ENCODE results near the gene FBXW7. TPM values are rescaled to one million over a fixed set of nuclear protein-coding genes. Genes with fewer than 3 reads are reported as not detected.

The FBXW7 gene
- 10 to 100 TPM; 50.6 to 56.9 TPM for total RNA-seq

- H3K27me3 Mint-ChIP-seq (ENCODE audit: low read depth): no peaks in the 10 kb centered on the region
- H3K27ac Mint-ChIP-seq: peak within 1 kb of the TSS; percentile 100
- CTCF ChIA-PET: interaction anchor here (0.6 to 5.9 kb wide), 10 partner anchors 9 to 147 kb away, joined by 3 to 85 read pairs (median 4); no protein-coding TSS in a partner anchor
- H3K9me3 Mint-ChIP-seq (ENCODE audit: insufficient read depth): peaks cover 6% of the 10 kb centered on the region
- ATAC-seq: peak; percentile 86
- peak within 1 kb of the TSS; percentile 98 for H3K4me3 Mint-ChIP-seq
- H3K4me1 Mint-ChIP-seq (ENCODE audit: low read depth): peaks cover 45% of the 10 kb centered on the region
- POLR2A ChIA-PET: interaction anchor here (0.7 to 4.5 kb wide), 32 partner anchors 9 to 243 kb away, joined by 3 to 150 read pairs (median 5); partner anchors contain the start of genes ARFIP1, TIGD4 and TMEM154
- H3K36me3 Mint-ChIP-seq (ENCODE audit: low read depth): peaks cover 52% of the 10 kb centered on the region
- peak; percentile 100 for DNase-seq
Measured at GRCh38 chr4:152535903-152536544, at the start of gene FBXW7. TSS of gene FBXW7 (minus strand) at chr4:152536092. CDS start at chr4:152411803, 124,289 bp downstream.

DNA sequence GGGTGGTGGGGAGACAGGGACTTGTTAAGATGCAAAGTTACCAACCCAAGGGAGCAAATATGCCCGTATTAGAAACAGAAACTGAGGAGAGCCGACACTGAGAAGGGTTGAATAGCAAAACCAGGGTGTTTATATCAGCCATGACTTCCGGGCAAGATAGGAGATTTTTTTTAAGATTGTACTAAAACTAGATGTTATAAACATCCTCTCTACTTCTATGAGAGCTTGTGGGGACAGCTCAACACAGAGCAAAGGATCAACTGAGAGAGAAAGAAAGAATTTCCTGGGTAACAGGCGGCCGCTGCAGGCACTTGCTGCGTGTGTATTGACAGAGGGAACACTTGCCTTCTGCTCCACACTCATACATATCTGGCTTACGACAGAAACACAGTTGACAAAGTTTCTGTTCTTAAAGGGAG lies 49.1 kb upstream of the FBXW7 start:
- peaks cover 4% of the 10 kb centered on the region for H3K9me3 Mint-ChIP-seq (ENCODE audit: insufficient read depth)
- DNase-seq (no peak), ATAC-seq (no peak)
- H3K4me3 Mint-ChIP-seq: no peak overlapping the region
- H3K27me3 Mint-ChIP-seq (ENCODE audit: low read depth): peaks cover 11% of the 10 kb centered on the region
- ChIA-PET CTCF (interaction anchor here (1.1 kb wide), 1 partner anchor 47 kb away, joined by 3 read pairs; no protein-coding TSS in a partner anchor), POLR2A (interaction anchor here (1.0 kb wide), 1 partner anchor 49 kb away, joined by 7 read pairs; the partner anchor contains the start of gene FBXW7)
- no peaks in the 10 kb centered on the region for H3K36me3 Mint-ChIP-seq (ENCODE audit: low read depth)
- peak overlapping the region; percentile 28 for H3K27ac Mint-ChIP-seq
- H3K4me1 Mint-ChIP-seq (ENCODE audit: low read depth): no peaks in the 10 kb centered on the region

- ChIA-PET POLR2A (no interaction called here), CTCF (no interaction called here)
Measured at GRCh38 chr4:152581536-152582160, 45.8 kb upstream of the FBXW7 start.

DNA sequence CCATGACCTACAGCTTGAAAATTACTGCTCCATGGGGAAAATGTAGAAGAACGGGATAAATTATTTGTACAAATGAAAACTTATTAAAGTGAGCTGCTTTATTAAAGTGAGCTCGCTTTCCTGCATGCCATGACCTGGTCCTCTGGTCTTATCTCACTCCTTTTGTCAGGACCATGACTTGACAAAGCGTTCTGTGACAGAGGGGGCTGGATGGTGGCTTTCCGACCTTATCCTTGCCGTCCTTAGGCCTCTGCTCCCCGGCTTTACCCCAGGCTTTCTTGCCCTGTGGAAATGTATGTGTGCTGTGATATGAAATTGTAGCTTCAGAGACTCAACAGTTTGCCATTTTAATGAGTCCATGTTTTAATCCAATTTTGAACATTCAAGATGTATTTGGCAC lies 44.0 kb upstream of the FBXW7 start:
- ATAC-seq (no peak), DNase-seq (no peak)
- CTCF ChIA-PET: interaction anchor here (1.0 to 1.8 kb wide), 4 partner anchors 11 to 171 kb away, joined by 3 to 4 read pairs (median 4); no protein-coding TSS in a partner anchor
- POLR2A ChIA-PET: interaction anchor here (0.8 kb wide), 1 partner anchor 44 kb away, joined by 3 read pairs; the partner anchor contains the start of gene FBXW7
- no peak overlapping the region for H3K4me3 Mint-ChIP-seq
- no peak overlapping the region for H3K27ac Mint-ChIP-seq
- no peaks in the 10 kb centered on the region for H3K36me3 Mint-ChIP-seq (ENCODE audit: low read depth)
- no peaks in the 10 kb centered on the region for H3K4me1 Mint-ChIP-seq (ENCODE audit: low read depth)
- peaks cover 4% of the 10 kb centered on the region for H3K27me3 Mint-ChIP-seq (ENCODE audit: low read depth)
- H3K9me3 Mint-ChIP-seq (ENCODE audit: insufficient read depth): peaks cover 4% of the 10 kb centered on the region

More at GRCh38 chr4:152581536-152582160, 45.8 kb upstream of the FBXW7 start:
- Mint-ChIP-seq H3K36me3 (ENCODE audit: low read depth) (no peaks in the 10 kb centered on the region), H3K9me3 (ENCODE audit: insufficient read depth) (peaks cover 4% of the 10 kb centered on the region), H3K27ac (no peak overlapping the region), H3K4me1 (ENCODE audit: low read depth) (no peaks in the 10 kb centered on the region), H3K27me3 (ENCODE audit: low read depth) (peaks cover 4% of the 10 kb centered on the region), H3K4me3 (no peak overlapping the region)
- DNase-seq (no peak), ATAC-seq (no peak)

- H3K9me3 Mint-ChIP-seq (ENCODE audit: insufficient read depth): peaks cover 4% of the 10 kb centered on the region
- H3K4me1 Mint-ChIP-seq (ENCODE audit: low read depth): no peaks in the 10 kb centered on the region
- H3K4me3 Mint-ChIP-seq: no peak overlapping the region
- no peaks in the 10 kb centered on the region for H3K36me3 Mint-ChIP-seq (ENCODE audit: low read depth)
- H3K27ac Mint-ChIP-seq: no peak overlapping the region
- DNase-seq (no peak), ATAC-seq (no peak)
- CTCF ChIA-PET: interaction anchor here (0.7 to 1.8 kb wide), 7 partner anchors 12 to 170 kb away, joined by 3 to 7 read pairs (median 4); no protein-coding TSS in a partner anchor
- POLR2A ChIA-PET: interaction anchor here (0.7 kb wide), 1 partner anchor 43 kb away, joined by 3 read pairs; no protein-coding TSS in a partner anchor
- H3K27me3 Mint-ChIP-seq (ENCODE audit: low read depth): peaks cover 6% of the 10 kb centered on the region
Measured at GRCh38 chr4:152579107-152579764, 43.3 kb upstream of the FBXW7 start.

GRCh38 chr4:152578670-152579069 lies 42.8 kb upstream of the FBXW7 start:
- H3K9me3 Mint-ChIP-seq (ENCODE audit: insufficient read depth): peaks cover 4% of the 10 kb centered on the region
- no peak for DNase-seq
- H3K4me1 Mint-ChIP-seq (ENCODE audit: low read depth): no peaks in the 10 kb centered on the region
- no peaks in the 10 kb centered on the region for H3K36me3 Mint-ChIP-seq (ENCODE audit: low read depth)
- H3K27me3 Mint-ChIP-seq (ENCODE audit: low read depth): peaks cover 10% of the 10 kb centered on the region
- H3K27ac Mint-ChIP-seq: no peak overlapping the region
- POLR2A ChIA-PET: interaction anchor here (0.7 to 1.1 kb wide), 2 partner anchors 11 to 42 kb away, joined by 3 read pairs; no protein-coding TSS in a partner anchor
- no peak for ATAC-seq
- CTCF ChIA-PET: interaction anchor here (0.5 to 1.8 kb wide), 6 partner anchors 11 to 169 kb away, joined by 3 to 7 read pairs (median 4); no protein-coding TSS in a partner anchor
- H3K4me3 Mint-ChIP-seq: no peak overlapping the region

GRCh38 chr4:152577708-152578396 lies 42.0 kb upstream of the FBXW7 start:
- DNase-seq (no peak), ATAC-seq (no peak)
- Mint-ChIP-seq H3K27me3 (ENCODE audit: low read depth) (peaks cover 5% of the 10 kb centered on the region), H3K27ac (no peak overlapping the region), H3K4me3 (no peak overlapping the region), H3K4me1 (ENCODE audit: low read depth) (no peaks in the 10 kb centered on the region), H3K9me3 (ENCODE audit: insufficient read depth) (peaks cover 4% of the 10 kb centered on the region), H3K36me3 (ENCODE audit: low read depth) (no peaks in the 10 kb centered on the region)
- POLR2A ChIA-PET: interaction anchor here (1.1 kb wide), 1 partner anchor 12 kb away, joined by 3 read pairs; no protein-coding TSS in a partner anchor
- CTCF ChIA-PET: interaction anchor here (0.5 to 1.8 kb wide), 5 partner anchors 10 to 434 kb away, joined by 3 to 7 read pairs (median 3); no protein-coding TSS in a partner anchor

GRCh38 chr4:152575533-152575932 lies 39.6 kb upstream of the FBXW7 start:
- DNase-seq: no peak
- Mint-ChIP-seq H3K4me1 (ENCODE audit: low read depth) (no peaks in the 10 kb centered on the region), H3K9me3 (ENCODE audit: insufficient read depth) (no peaks in the 10 kb centered on the region), H3K4me3 (no peak overlapping the region), H3K27me3 (ENCODE audit: low read depth) (peaks cover 11% of the 10 kb centered on the region), H3K27ac (no peak overlapping the region), H3K36me3 (ENCODE audit: low read depth) (no peaks in the 10 kb centered on the region)
- ChIA-PET POLR2A (no interaction called here), CTCF (interaction anchor here (0.9 kb wide), 1 partner anchor 13 kb away, joined by 3 read pairs; no protein-coding TSS in a partner anchor)
- no peak for ATAC-seq

DNA sequence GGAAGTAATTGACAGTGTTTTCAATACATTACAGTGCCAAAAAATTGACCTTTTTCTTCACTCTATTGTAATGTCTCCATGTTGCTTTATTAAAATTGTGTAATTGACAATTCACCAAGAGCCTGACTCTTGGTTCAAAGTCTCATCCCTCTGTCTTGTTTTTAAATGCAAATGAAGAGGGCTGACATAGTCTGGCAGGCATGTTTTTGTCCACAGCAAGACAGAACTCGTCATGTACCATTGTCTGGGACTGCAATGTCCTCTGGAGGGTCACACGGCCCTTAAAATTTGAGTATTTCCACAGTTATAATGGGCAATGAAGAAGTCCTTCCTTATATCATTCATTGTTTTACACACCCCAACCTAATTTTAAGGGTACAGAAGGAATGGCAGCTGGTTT lies 38.0 kb upstream of the FBXW7 start:
- H3K4me3 Mint-ChIP-seq: no peak overlapping the region
- ChIA-PET CTCF (interaction anchor here (1.4 kb wide), 1 partner anchor 17 kb away, joined by 3 read pairs; no protein-coding TSS in a partner anchor), POLR2A (no interaction called here)
- H3K4me1 Mint-ChIP-seq (ENCODE audit: low read depth): no peaks in the 10 kb centered on the region
- H3K27me3 Mint-ChIP-seq (ENCODE audit: low read depth): peaks cover 11% of the 10 kb centered on the region
- no peak for DNase-seq
- no peaks in the 10 kb centered on the region for H3K36me3 Mint-ChIP-seq (ENCODE audit: low read depth)
- no peak for ATAC-seq
- no peaks in the 10 kb centered on the region for H3K9me3 Mint-ChIP-seq (ENCODE audit: insufficient read depth)
- H3K27ac Mint-ChIP-seq: no peak overlapping the region

- Mint-ChIP-seq H3K27me3 (ENCODE audit: low read depth) (peaks cover 13% of the 10 kb centered on the region), H3K9me3 (ENCODE audit: insufficient read depth) (no peaks in the 10 kb centered on the region), H3K4me1 (ENCODE audit: low read depth) (no peaks in the 10 kb centered on the region), H3K4me3 (no peak overlapping the region), H3K27ac (no peak overlapping the region), H3K36me3 (ENCODE audit: low read depth) (no peaks in the 10 kb centered on the region)
- CTCF ChIA-PET: no interaction called here
- no peak for ATAC-seq
- DNase-seq: no peak
- POLR2A ChIA-PET: interaction anchor here (0.6 kb wide), 1 partner anchor 14 kb away, joined by 3 read pairs; no protein-coding TSS in a partner anchor
Measured at GRCh38 chr4:152572417-152573086, 36.7 kb upstream of the FBXW7 start.

Data from activated CD8-positive, alpha-beta T cell treated with anti-CD3 and anti-CD28 coated beads, Interleukin-2, amount 10 ng/mL, durations not matched to agents 7 days and 5 days (primary cell).